Uterus (tissue), 2 donors: ENCODE measurements around the gene THEMIS.

Source experiments
- CTCF ChIP-seq, 4 experiments: fragments of 200-600 bp in 2 of 4; fragments of 450-650 bp in 2 of 4; sonication (generic) in 2 of 4; IDR thresholded peaks; one replicate each; pipeline ENCODE4 v1.5.1; 2016 to 2019; ENCODE audit warnings: antibody characterized with exemption in 4 of 4, mild to moderate bottlenecking in 2 of 4, moderate library complexity in 1 of 4
- POLR2A ChIP-seq, 2 donors: fragments of 450-650 bp; IDR thresholded peaks; one replicate each; pipeline ENCODE4 v1.6.1; 2016; ENCODE audit warnings: antibody characterized with exemption in 2 of 2, mild to moderate bottlenecking in 1 of 2, moderate library complexity in 1 of 2

GRCh38 chr6:127933852-127934840 lies 33.3 kb upstream of the THEMIS start:
- TF ChIP-seq CTCF (IDR thresholded peaks at IDR 0.05) (no peak), POLR2A (IDR thresholded peaks at IDR 0.05) (no peak)
